Cardiac muscle cell (in vitro differentiated cells and primary cell): Measurements from ENCODE around the gene PLP2. TPM values are rescaled to one million over a fixed set of nuclear protein-coding genes. Genes with fewer than 3 reads are reported as not detected.

Experiments used
- DNase-seq, 2 donors: peaks; one replicate each; pipeline versions ENCODE4 v3.0.0 to v3.0.0-alpha.2; 2010 to 2017; ENCODE audit warnings: low read depth in 1 of 2, low spot score in 1 of 2
- H3K27ac ChIP-seq: fragments of 200-600 bp; sonication (generic); 2 replicates; pipeline ENCODE4 v1.5.1; 2016
- H3K27me3 ChIP-seq: fragments of 200-600 bp; sonication (generic); 2 replicates; pipeline ENCODE4 v1.6.0; 2016; ENCODE audit warnings: control low read depth
- H3K36me3 ChIP-seq: fragments of 200-600 bp; sonication (generic); 2 replicates; pipeline ENCODE4 v1.5.1; 2016; ENCODE audit warnings: control low read depth
- H3K4me1 ChIP-seq: fragments of 200-600 bp; sonication (generic); 2 replicates; pipeline ENCODE4 v1.8.1; 2017; ENCODE audit warnings: low read depth, mild to moderate bottlenecking, mixed run types
- H3K4me3 ChIP-seq: fragments of 200-600 bp; sonication (generic); 2 replicates; pipeline ENCODE4 v1.5.1; 2016; ENCODE audit warnings: mild to moderate bottlenecking
- H3K9me3 ChIP-seq: fragments of 200-600 bp; sonication (generic); 2 replicates; pipeline ENCODE4 v1.5.1; 2017; ENCODE audit warnings: low read depth, mild to moderate bottlenecking, control low read depth
- polyA plus RNA-seq: library from polyadenylated mRNA; unstranded; fragments of >200 nt; fragmentation: Nextera tagmentation; extraction: Ambion mirVana; gene quantifications from 2 replicates; pipeline ENCODE4 v1.2.1, GENCODE V29; 2016
- total RNA-seq: library from RNA; depleted of rRNA; stranded (reverse); fragments of >200 nt; gene quantifications from 2 replicates; pipeline ENCODE4 v1.2.3, GENCODE V29; 2016
- TF ChIP-seq, protein P1 (sequence below): IDR thresholded peaks from 2 replicates; pipeline ENCODE4 v1.5.1; 2012; ENCODE audit warnings: low read depth, mild to moderate bottlenecking, low read length

Gene PLP2
- total and polyA plus RNA-seq, 2 experiments from 2014 or later = 12.4 to 34.6 TPM

DNA sequence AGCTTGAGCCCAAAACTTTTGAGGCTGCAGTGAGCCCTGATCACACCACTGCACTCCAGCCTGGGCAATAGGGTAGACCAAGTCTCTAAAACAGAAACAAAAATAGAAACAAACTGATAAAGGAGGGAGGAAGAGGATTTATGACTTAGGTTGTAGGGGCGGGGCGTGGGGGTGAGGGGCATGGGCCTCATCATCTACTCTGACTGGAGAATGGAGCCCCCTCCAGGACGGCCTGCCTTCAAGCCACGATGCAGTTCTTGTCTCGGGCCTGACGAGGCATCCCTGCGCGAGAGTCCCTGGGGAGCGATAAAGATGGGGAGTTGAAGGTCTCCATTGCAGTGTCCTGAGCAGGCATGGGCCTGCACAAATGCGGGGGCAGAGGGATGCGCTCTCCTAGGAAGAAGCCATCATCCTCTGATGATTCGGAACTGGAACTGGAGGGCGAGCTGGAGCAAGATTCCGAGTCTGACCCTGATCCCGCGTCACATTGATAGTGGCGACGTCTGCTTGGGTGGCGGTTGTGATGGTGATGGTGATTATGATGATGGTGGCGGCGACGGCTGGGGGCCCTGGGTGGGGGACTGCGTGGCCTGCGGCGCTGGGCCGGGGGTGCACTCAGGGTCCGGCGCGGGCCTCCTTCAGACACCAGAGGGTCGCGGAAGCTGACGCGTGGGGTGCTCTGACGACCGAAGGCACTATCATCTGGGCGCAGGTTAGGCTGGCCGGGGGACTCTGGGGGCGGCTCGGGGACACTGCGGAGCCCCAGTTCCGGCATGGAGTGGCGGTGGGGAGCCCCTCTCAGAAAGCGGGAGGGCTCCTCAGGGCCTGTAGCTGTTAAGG lies 4.0 kb downstream of the PLP2 start:
- no peaks in the 10 kb centered on the region for H3K36me3 ChIP-seq
- H3K27ac ChIP-seq = no peak overlapping the region
- TF ChIP-seq, protein P1, sequence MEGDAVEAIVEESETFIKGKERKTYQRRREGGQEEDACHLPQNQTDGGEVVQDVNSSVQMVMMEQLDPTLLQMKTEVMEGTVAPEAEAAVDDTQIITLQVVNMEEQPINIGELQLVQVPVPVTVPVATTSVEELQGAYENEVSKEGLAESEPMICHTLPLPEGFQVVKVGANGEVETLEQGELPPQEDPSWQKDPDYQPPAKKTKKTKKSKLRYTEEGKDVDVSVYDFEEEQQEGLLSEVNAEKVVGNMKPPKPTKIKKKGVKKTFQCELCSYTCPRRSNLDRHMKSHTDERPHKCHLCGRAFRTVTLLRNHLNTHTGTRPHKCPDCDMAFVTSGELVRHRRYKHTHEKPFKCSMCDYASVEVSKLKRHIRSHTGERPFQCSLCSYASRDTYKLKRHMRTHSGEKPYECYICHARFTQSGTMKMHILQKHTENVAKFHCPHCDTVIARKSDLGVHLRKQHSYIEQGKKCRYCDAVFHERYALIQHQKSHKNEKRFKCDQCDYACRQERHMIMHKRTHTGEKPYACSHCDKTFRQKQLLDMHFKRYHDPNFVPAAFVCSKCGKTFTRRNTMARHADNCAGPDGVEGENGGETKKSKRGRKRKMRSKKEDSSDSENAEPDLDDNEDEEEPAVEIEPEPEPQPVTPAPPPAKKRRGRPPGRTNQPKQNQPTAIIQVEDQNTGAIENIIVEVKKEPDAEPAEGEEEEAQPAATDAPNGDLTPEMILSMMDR = no peak
- no peak overlapping the region for H3K4me3 ChIP-seq
- no peaks in the 10 kb centered on the region for H3K27me3 ChIP-seq
- H3K4me1 ChIP-seq = no peaks in the 10 kb centered on the region
- no peak for DNase-seq
- no peaks in the 10 kb centered on the region for H3K9me3 ChIP-seq

DNA sequence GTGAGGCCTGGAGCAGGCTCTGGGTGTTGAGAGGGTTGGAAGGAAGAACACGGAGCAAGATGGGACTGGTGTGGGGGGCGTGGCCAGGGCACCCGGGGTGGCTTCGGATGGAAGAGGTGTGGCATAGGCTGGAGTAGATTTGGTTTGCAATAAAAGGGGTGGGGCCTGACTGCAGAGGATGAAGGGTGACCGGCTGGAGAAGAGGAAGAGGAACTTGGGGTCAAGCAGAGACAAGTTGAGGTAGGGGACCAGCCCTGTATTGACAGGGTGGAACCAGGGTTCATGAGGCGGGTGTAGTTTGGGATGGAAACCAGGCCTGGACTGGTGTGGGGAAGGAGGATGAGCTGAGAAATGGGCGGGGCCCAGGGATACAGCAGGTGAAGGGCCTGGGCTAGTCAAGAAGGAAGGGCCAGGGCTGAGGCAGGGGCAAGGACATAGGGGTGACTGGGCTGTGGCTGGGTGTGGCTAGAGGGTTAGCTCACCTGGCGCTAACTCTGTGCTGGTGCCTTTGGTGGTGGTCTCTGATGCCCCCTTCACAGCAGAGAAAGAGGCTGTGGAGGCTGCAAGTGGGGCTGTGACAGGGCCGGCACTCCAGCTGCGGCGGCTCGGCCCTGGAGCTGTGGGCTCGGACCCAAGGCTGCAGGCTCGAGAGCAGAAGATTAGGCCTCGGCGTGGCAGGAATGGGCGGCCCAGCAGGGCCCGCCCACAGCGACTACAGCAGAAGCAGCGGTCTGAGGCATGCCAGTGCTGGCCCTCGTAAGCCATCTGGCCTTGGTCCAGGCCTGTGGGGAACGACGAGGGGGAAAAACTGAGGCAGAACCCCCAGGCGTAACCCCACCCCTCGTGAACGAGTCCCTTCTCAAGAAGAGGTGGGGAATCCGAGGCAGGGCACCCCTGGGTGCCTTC lies 5.0 kb downstream of the PLP2 start:
- Histone ChIP-seq H3K9me3 (no peaks in the 10 kb centered on the region), H3K4me1 (no peaks in the 10 kb centered on the region), H3K36me3 (no peaks in the 10 kb centered on the region), H3K27ac (peak overlapping the region; percentile 23), H3K27me3 (no peaks in the 10 kb centered on the region), H3K4me3 (no peak overlapping the region)
- DNase-seq = no peak
- TF ChIP-seq, protein P1 = no peak

DNA sequence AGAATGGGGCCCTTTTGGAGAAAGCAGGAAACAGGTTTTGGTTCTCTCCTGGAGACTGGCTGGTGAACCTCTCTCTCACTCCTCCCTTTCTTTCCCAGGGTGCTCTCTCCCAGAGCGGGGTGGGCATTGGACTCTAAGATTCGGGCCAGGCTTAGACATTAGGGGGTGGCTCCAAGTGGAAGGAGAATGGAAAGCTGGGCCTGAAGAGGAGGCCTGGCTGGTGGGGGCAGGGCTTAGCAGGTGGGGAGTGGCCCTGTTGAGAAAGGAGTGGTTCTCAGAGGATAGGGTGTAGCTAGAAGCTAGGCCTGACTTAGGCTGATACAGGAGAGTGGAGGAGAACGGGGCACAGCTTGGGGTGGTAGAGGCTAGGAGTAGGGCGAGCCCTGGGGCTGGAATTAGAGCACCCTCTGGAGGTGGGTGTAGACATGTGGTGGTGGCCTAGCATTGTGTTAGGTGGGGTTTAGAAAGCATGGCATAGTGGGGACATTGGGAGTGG lies 5.7 kb downstream of the PLP2 start:
- Histone ChIP-seq H3K4me3 (no peak overlapping the region), H3K4me1 (no peaks in the 10 kb centered on the region), H3K27ac (peak overlapping the region; percentile 23), H3K36me3 (no peaks in the 10 kb centered on the region), H3K9me3 (no peaks in the 10 kb centered on the region), H3K27me3 (no peaks in the 10 kb centered on the region)
- no peak for DNase-seq
- TF ChIP-seq, protein P1 = no peak

DNA sequence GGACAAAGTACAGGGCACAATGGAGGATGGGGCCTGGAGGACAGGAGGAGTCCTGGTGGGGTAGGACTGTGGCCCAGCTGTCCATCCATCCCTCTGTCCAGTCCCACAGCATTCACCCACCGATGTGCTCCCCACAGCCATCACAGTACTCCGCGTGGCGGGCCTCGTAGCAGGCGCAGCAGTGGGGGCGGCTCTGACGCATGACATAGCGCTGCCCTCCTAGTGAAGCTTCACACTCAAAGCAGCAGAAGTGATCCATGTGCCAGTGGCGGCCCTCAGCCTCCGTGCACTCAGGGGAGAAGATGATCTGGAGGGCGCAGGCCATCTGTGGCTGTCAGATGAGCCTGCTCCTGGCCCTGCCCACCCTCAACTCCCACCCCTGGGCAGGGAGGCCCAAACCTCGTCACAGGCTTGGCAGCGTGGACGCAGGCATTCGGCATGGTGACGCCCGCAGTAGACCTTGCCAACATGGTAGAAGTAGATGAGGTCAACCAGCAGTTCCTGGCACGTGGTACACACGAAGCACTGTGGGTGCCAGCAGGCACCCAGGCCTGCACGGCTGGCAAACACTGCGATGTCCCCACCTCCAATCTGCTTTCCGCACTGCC lies 6.3 kb downstream of the PLP2 start:
- Histone ChIP-seq H3K4me3 (no peak overlapping the region), H3K4me1 (no peaks in the 10 kb centered on the region), H3K27me3 (no peaks in the 10 kb centered on the region), H3K27ac (no peak overlapping the region), H3K36me3 (no peaks in the 10 kb centered on the region), H3K9me3 (no peaks in the 10 kb centered on the region)
- TF ChIP-seq, protein P1 = no peak
- DNase-seq = no peak

DNA sequence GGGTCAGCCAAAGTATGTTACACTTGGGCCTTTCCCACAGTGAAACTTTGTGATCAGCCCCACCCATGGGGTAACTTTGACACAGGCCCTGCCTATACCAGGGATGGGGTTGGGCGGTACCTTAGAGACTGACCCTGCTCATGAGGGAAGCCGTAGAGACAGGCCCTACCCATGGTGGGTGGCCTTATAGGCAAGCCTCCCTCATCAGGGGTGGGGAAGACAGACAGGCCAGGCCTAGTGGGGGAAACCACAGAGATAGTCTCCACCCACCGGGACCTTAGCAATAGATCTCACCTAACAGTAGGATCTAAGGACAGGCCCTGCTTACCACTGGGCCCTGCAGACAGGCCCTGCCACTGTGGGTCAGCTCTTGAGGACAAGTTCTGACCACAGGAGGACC lies 6.8 kb downstream of the PLP2 start:
- no peak overlapping the region for H3K4me3 ChIP-seq
- no peak overlapping the region for H3K27ac ChIP-seq
- no peaks in the 10 kb centered on the region for H3K9me3 ChIP-seq
- no peak for DNase-seq
- H3K4me1 ChIP-seq = no peaks in the 10 kb centered on the region
- TF ChIP-seq, protein P1 = no peak
- no peaks in the 10 kb centered on the region for H3K36me3 ChIP-seq
- H3K27me3 ChIP-seq = no peaks in the 10 kb centered on the region
